IMR-90 (cell line): Measurements from ENCODE around the gene POR. TPM values are rescaled to one million over a fixed set of nuclear protein-coding genes. Genes with fewer than 3 reads are reported as not detected.

Source experiments
- ATAC-seq: fragments of 200-7000 bp; cut with Tn5 transposase; 2 replicates; pipeline ENCODE4 v1.9.1; 2020; ENCODE audit warnings: low read depth, mild to moderate bottlenecking, moderate library complexity
- BruUV-seq: library from RNA; stranded (reverse); fragments of 400-500 nt; replicated peaks from 2 replicates; lab custom pipeline; 2021; lab: Mats Ljungman, UMichigan
- CTCF ChIA-PET: fragments of 300-600 bp; formaldehyde crosslinking; extraction: SDS; loops from one replicate; lab custom pipeline; 2021; ENCODE audit warnings: antibody characterized with exemption; lab: Yijun Ruan, JAX
- POLR2A ChIA-PET: fragments of 300-600 bp; sonication (Branson Sonifier 250); formaldehyde crosslinking; loops from one replicate; lab custom pipeline; 2022; ENCODE audit warnings: antibody characterized with exemption; ENCODE audit not compliant: unreplicated experiment; lab: Charles Lee
- DNase-seq: peaks from one replicate; pipeline ENCODE4 v3.0.0; 2013
- H2AFZ ChIP-seq: replicated peaks from 2 replicates; pipeline ENCODE3; 2013; ENCODE audit warnings: low read length, mild to moderate bottlenecking; ENCODE audit not compliant: poor library complexity
- H2AK5ac ChIP-seq: 2 replicates; pipeline ENCODE4 v1.6.1; 2013; ENCODE audit warnings: low read depth, low read length, inconsistent platforms
- H2AK9ac ChIP-seq: replicated peaks from 2 replicates; pipeline ENCODE3; 2013; ENCODE audit warnings: mild to moderate bottlenecking, low read depth, low read length, moderate library complexity; ENCODE audit not compliant: poor library complexity
- H2BK120ac ChIP-seq: 2 replicates; pipeline ENCODE4 v1.6.1; 2013; ENCODE audit warnings: low read depth, low read length, inconsistent platforms
- H2BK15ac ChIP-seq: 3 replicates; pipeline ENCODE4 v1.6.1; 2013; ENCODE audit warnings: low read depth, low read length, inconsistent platforms
- H2BK20ac ChIP-seq: 2 replicates; pipeline ENCODE4 v1.6.1; 2013; ENCODE audit warnings: low read depth, mild to moderate bottlenecking, inconsistent platforms, low read length, moderate library complexity
- H2BK5ac ChIP-seq: 2 replicates; pipeline ENCODE4 v1.6.1; 2013; ENCODE audit warnings: mild to moderate bottlenecking, low read depth, low read length, inconsistent platforms; ENCODE audit not compliant: poor library complexity, severe bottlenecking
- H3K14ac ChIP-seq: replicated peaks from 2 replicates; pipeline ENCODE4 v1.6.1; 2013; ENCODE audit warnings: low read depth, low read length, inconsistent platforms
- H3K18ac ChIP-seq: 2 replicates; pipeline ENCODE4 v1.6.1; 2013; ENCODE audit warnings: low read depth, low read length, control low read depth
- H3K23ac ChIP-seq: 2 replicates; pipeline ENCODE4 v1.6.1; 2013; ENCODE audit warnings: low read depth, low read length, inconsistent platforms
- H3K27ac ChIP-seq: 2 replicates; pipeline ENCODE4 v1.5.1; 2013; ENCODE audit warnings: mild to moderate bottlenecking, control low read depth, low read length; ENCODE audit not compliant: insufficient read depth
- H3K27me3 ChIP-seq: 2 replicates; pipeline ENCODE4 v1.6.1; 2013; ENCODE audit warnings: low read length; ENCODE audit not compliant: control insufficient read depth, insufficient read depth
- H3K36me3 ChIP-seq: 2 replicates; pipeline ENCODE4 v1.6.1; 2013; ENCODE audit warnings: low read length, mixed read lengths; ENCODE audit not compliant: control insufficient read depth, insufficient read depth
- H3K4ac ChIP-seq: 2 replicates; pipeline ENCODE4 v1.6.1; 2013; ENCODE audit warnings: low read depth, low read length, inconsistent platforms
- H3K4me1 ChIP-seq: 2 replicates; pipeline ENCODE4 v1.6.1; 2013; ENCODE audit warnings: low read length, mixed read lengths; ENCODE audit not compliant: control insufficient read depth, insufficient read depth
- H3K4me2 ChIP-seq: 2 replicates; pipeline ENCODE4 v1.6.1; 2013; ENCODE audit warnings: low read depth, mild to moderate bottlenecking, control low read depth, low read length, moderate library complexity
- H3K4me3 ChIP-seq: 2 replicates; pipeline ENCODE4 v1.5.1; 2013; ENCODE audit warnings: low read depth, mild to moderate bottlenecking, control low read depth, low read length, moderate library complexity; ENCODE audit not compliant: insufficient read depth
- H3K56ac ChIP-seq: 2 replicates; pipeline ENCODE4 v1.6.1; 2013; ENCODE audit warnings: low read length, inconsistent platforms; ENCODE audit not compliant: insufficient read depth; ENCODE audit errors: extremely low read depth
- H3K79me1 ChIP-seq, 2 experiments: 2 replicates each; pipeline ENCODE4 v1.6.1; 2013; ENCODE audit warnings: low read length in 2 of 2, inconsistent platforms in 1 of 2, low read depth in 1 of 2
- H3K9ac ChIP-seq: 2 replicates; pipeline ENCODE4 v1.6.1; 2013; ENCODE audit warnings: low read depth, low read length, control low read depth
- H3K9me1 ChIP-seq: 2 replicates; pipeline ENCODE4 v1.6.1; 2013; ENCODE audit warnings: low read length, inconsistent platforms; ENCODE audit not compliant: insufficient read depth
- H3K9me3 ChIP-seq: 2 replicates; pipeline ENCODE4 v1.6.1; 2013; ENCODE audit warnings: low read length; ENCODE audit not compliant: control insufficient read depth, insufficient read depth
- H4K20me1 ChIP-seq: 2 replicates; pipeline ENCODE4 v1.6.1; 2013; ENCODE audit warnings: low read length, inconsistent platforms; ENCODE audit not compliant: insufficient read depth
- H4K5ac ChIP-seq: 2 replicates; pipeline ENCODE4 v1.6.1; 2013; ENCODE audit warnings: mild to moderate bottlenecking, low read depth, low read length, control low read depth
- H4K8ac ChIP-seq, 2 experiments: 2 replicates each; pipeline ENCODE4 v1.6.1; 2013; ENCODE audit warnings: low read depth in 2 of 2, low read length in 2 of 2, control low read depth in 1 of 2, inconsistent platforms in 1 of 2
- H4K91ac ChIP-seq: 2 replicates; pipeline ENCODE4 v1.6.1; 2013; ENCODE audit warnings: low read depth, low read length, inconsistent platforms; ENCODE audit not compliant: insufficient read depth
- BHLHE40 ChIP-seq: fragments of 150-350 bp; IDR thresholded peaks from 2 replicates; pipeline ENCODE4 v1.6.1; 2016; ENCODE audit warnings: mild to moderate bottlenecking, low read depth, low read length
- CEBPB ChIP-seq: IDR thresholded peaks from 2 replicates; pipeline ENCODE4 v1.6.1; 2012; ENCODE audit warnings: low read depth, low read length, improper control_type of control experiment
- CHD1 ChIP-seq: IDR thresholded peaks from 2 replicates; pipeline ENCODE4 v1.6.1; 2012; ENCODE audit warnings: low read depth, low read length, improper control_type of control experiment
- FOS ChIP-seq: fragments of 150-350 bp; IDR thresholded peaks from 2 replicates; pipeline ENCODE4 v1.6.1; 2016; ENCODE audit warnings: low read depth, low read length
- MAFK ChIP-seq: IDR thresholded peaks from 2 replicates; pipeline ENCODE4 v1.6.1; 2012; ENCODE audit warnings: low read depth, low read length, improper control_type of control experiment
- MAZ ChIP-seq: IDR thresholded peaks from 2 replicates; pipeline ENCODE4 v1.6.1; 2012; ENCODE audit warnings: low read depth, mild to moderate bottlenecking, low read length, improper control_type of control experiment, moderate library complexity, borderline replicate concordance
- MXI1 ChIP-seq: IDR thresholded peaks from 2 replicates; pipeline ENCODE4 v1.6.1; 2012; ENCODE audit warnings: low read depth, mild to moderate bottlenecking, low read length, moderate library complexity, borderline replicate concordance
- NFE2L2 ChIP-seq: fragments of 150-350 bp; IDR thresholded peaks from 2 replicates; pipeline ENCODE4 v1.6.1; 2016; ENCODE audit warnings: low read depth, mild to moderate bottlenecking, low read length
- POLR2A ChIP-seq: IDR thresholded peaks from 2 replicates; pipeline ENCODE4 v1.6.1; 2012; ENCODE audit warnings: mild to moderate bottlenecking, low read depth, low read length
- RAD21 ChIP-seq: IDR thresholded peaks from 2 replicates; pipeline ENCODE4 v1.6.1; 2012; ENCODE audit warnings: low read length, improper control_type of control experiment
- RCOR1 ChIP-seq: IDR thresholded peaks from 2 replicates; pipeline ENCODE4 v1.6.1; 2012; ENCODE audit warnings: mild to moderate bottlenecking, low read length, improper control_type of control experiment; ENCODE audit not compliant: insufficient replicate concordance
- RFX5 ChIP-seq: IDR thresholded peaks from 2 replicates; pipeline ENCODE4 v1.8.0; 2012; ENCODE audit warnings: low read depth, mild to moderate bottlenecking, low read length, moderate library complexity
- SMC3 ChIP-seq: fragments of 150-350 bp; IDR thresholded peaks from 2 replicates; pipeline ENCODE4 v1.6.1; 2016; ENCODE audit warnings: low read depth, mild to moderate bottlenecking, antibody characterized with exemption, low read length, moderate library complexity
- WGBS, 2 experiments: methylation state at CpG; one replicate each; pipeline versions ENCODE4 v1.1.5 to v1.1.7; 2013; ENCODE audit warnings: missing lambda C conversion rate in 2 of 2; ENCODE audit not compliant: insufficient read length in 1 of 2; ENCODE audit errors: extremely low coverage in 2 of 2; 5-methylcytosine and 5-hydroxymethylcytosine counted together
- dilution Hi-C: fragments of 300-500 bp; cut with HindIII; formaldehyde crosslinking; loops from one replicate; pipeline ENCODE4 v1.14.3; 2018; ENCODE audit warnings: low sequenced_read_pairs; ENCODE audit not compliant: unreplicated experiment
- in situ Hi-C: fragments of 300-500 bp; cut with MboI; formaldehyde crosslinking; loops from 3 replicates; pipeline ENCODE4 v1.14.3; 2019; ENCODE audit warnings: low sequenced_read_pairs, inconsistent platforms, mixed read lengths
- intact Hi-C: fragments of 100-400 bp; cut with micrococcal nuclease; formaldehyde crosslinking; loops from 2 replicates; pipeline ENCODE4 v1.10.0; 2022
- polyA plus RNA-seq, 3 experiments: library from polyadenylated mRNA; depleted of rRNA; stranded (reverse); fragments of >200 nt; gene quantifications; 2 replicates each; pipeline ENCODE4 v1.2.3, GENCODE V29; 2012; ENCODE audit warnings: low replicate concordance in 1 of 3
- total RNA-seq: library from RNA; depleted of rRNA; stranded (reverse); fragments of >200 nt; gene quantifications from 2 replicates; pipeline ENCODE4 v1.2.3, GENCODE V29; 2012
- TF ChIP-seq, protein P1 (sequence below): fragments of 150-350 bp; IDR thresholded peaks from 2 replicates; pipeline ENCODE4 v1.6.1; 2017; ENCODE audit warnings: mild to moderate bottlenecking, antibody characterized with exemption, low read length, low read depth
- TF ChIP-seq, protein P2 (sequence below): fragments of 150-350 bp; IDR thresholded peaks from 2 replicates; pipeline ENCODE4 v1.6.1; 2016; ENCODE audit warnings: low read depth, mild to moderate bottlenecking, low read length, moderate library complexity, borderline replicate concordance
- TF ChIP-seq, protein P3 (sequence below): conservative IDR thresholded peaks from 2 replicates; pipeline ENCODE4 v1.5.1; 2012; ENCODE audit warnings: mild to moderate bottlenecking, low read depth, low read length, improper control_type of control experiment

POR gene
- total and polyA plus RNA-seq, 2 of the 4 experiments (the other 2 are of a cell fraction), result 25.5 to 42.2 TPM

DNA sequence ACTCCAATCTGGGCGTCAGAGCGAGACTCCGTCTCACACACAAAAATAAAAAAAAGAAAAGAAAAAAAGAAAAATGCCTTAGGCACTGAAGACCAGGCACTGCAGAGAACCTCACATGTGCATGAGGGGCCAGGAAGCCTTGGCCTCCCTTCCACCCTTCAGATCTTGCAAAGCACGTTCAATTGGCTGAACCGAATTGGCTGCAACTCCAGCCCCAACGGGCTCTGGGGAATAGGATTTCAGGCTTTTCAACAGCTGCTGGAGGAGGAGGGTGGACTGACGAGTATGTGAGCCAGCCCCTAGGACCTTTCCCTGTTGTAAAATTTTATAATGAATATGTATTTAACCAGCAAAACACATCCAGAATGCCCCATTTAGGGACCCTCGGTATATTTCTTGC is 62.8 kb downstream of the POR start:
- no peak for TF ChIP-seq NFE2L2
- TF ChIP-seq MAFK, result no peak
- no peak for TF ChIP-seq CHD1
- no peak for TF ChIP-seq BHLHE40
- TF ChIP-seq RFX5, result no peak
- TF ChIP-seq CEBPB, result no peak
- TF ChIP-seq RCOR1, result no peak
- no peak for TF ChIP-seq SMC3
- TF ChIP-seq, protein P1, sequence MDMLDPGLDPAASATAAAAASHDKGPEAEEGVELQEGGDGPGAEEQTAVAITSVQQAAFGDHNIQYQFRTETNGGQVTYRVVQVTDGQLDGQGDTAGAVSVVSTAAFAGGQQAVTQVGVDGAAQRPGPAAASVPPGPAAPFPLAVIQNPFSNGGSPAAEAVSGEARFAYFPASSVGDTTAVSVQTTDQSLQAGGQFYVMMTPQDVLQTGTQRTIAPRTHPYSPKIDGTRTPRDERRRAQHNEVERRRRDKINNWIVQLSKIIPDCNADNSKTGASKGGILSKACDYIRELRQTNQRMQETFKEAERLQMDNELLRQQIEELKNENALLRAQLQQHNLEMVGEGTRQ, result no peak
- TF ChIP-seq MAZ, result no peak
- no peak for TF ChIP-seq MXI1
- TF ChIP-seq RAD21, result no peak
- TF ChIP-seq POLR2A, result no peak
- TF ChIP-seq, protein P2, sequence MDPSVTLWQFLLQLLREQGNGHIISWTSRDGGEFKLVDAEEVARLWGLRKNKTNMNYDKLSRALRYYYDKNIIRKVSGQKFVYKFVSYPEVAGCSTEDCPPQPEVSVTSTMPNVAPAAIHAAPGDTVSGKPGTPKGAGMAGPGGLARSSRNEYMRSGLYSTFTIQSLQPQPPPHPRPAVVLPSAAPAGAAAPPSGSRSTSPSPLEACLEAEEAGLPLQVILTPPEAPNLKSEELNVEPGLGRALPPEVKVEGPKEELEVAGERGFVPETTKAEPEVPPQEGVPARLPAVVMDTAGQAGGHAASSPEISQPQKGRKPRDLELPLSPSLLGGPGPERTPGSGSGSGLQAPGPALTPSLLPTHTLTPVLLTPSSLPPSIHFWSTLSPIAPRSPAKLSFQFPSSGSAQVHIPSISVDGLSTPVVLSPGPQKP, result no peak
- no peak for TF ChIP-seq FOS
- TF ChIP-seq, protein P3, sequence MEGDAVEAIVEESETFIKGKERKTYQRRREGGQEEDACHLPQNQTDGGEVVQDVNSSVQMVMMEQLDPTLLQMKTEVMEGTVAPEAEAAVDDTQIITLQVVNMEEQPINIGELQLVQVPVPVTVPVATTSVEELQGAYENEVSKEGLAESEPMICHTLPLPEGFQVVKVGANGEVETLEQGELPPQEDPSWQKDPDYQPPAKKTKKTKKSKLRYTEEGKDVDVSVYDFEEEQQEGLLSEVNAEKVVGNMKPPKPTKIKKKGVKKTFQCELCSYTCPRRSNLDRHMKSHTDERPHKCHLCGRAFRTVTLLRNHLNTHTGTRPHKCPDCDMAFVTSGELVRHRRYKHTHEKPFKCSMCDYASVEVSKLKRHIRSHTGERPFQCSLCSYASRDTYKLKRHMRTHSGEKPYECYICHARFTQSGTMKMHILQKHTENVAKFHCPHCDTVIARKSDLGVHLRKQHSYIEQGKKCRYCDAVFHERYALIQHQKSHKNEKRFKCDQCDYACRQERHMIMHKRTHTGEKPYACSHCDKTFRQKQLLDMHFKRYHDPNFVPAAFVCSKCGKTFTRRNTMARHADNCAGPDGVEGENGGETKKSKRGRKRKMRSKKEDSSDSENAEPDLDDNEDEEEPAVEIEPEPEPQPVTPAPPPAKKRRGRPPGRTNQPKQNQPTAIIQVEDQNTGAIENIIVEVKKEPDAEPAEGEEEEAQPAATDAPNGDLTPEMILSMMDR, result no peak
- H3K9me1 ChIP-seq, result no peaks in the 10 kb centered on the region
- no peaks in the 10 kb centered on the region for H3K4me1 ChIP-seq
- H2BK15ac ChIP-seq, result no peak overlapping the region
- H4K8ac ChIP-seq, result no peak overlapping the region
- dilution Hi-C loops, result no loop called here
- H3K18ac ChIP-seq, result no peak overlapping the region
- no peak overlapping the region for H3K56ac ChIP-seq
- H3K9ac ChIP-seq, result no peak overlapping the region
- H3K27ac ChIP-seq, result no peak overlapping the region
- no peak overlapping the region for H4K5ac ChIP-seq
- BruUV-seq, result no TSS peak
- H4K20me1 ChIP-seq, result no peaks in the 10 kb centered on the region; the same call in 1 of the 2 replicates
- ATAC-seq, result no peak; the same call in 1 of the 2 replicates
- in situ Hi-C loops, result no loop called here
- CTCF ChIA-PET, result no interaction called here
- no peak for DNase-seq
- no peak overlapping the region for H2AFZ ChIP-seq
- intact Hi-C loops, result no loop called here
- no peak overlapping the region for H3K4me2 ChIP-seq
- H3K4ac ChIP-seq, result no peak overlapping the region
- H2AK9ac ChIP-seq, result no peak overlapping the region
- no peaks in the 10 kb centered on the region for H3K9me3 ChIP-seq
- no peaks in the 10 kb centered on the region for H3K79me1 ChIP-seq
- H4K91ac ChIP-seq, result no peak overlapping the region
- H3K27me3 ChIP-seq, result no peaks in the 10 kb centered on the region
- H2BK120ac ChIP-seq, result no peak overlapping the region
- POLR2A ChIA-PET, result no interaction called here
- WGBS, 2 experiments, result no CpG with 5 or more reads among the region's 8 CpGs
- H3K4me3 ChIP-seq, result no peak overlapping the region
- no peak overlapping the region for H3K23ac ChIP-seq
- no peak overlapping the region for H2BK5ac ChIP-seq
- peaks cover 37% of the 10 kb centered on the region for H3K36me3 ChIP-seq
- no peak overlapping the region for H2AK5ac ChIP-seq
- H2BK20ac ChIP-seq, result no peak overlapping the region
- H3K14ac ChIP-seq, result no peak overlapping the region
